Type B pancreatic cell (in vitro differentiated cells): Measurements from ENCODE around the gene UHRF2. TPM values are rescaled to one million over a fixed set of nuclear protein-coding genes. Genes with fewer than 3 reads are reported as not detected.

ENCODE experiments used
- DNase-seq: peaks from one replicate; pipeline ENCODE4 v3.0.0; 2021; ENCODE audit warnings: mixed read lengths; ENCODE audit not compliant: unreplicated experiment; ENCODE audit errors: extremely low spot score
- H3K27ac Mint-ChIP-seq: 2 replicates; pipeline ENCODE4 v1.8.0; 2021; ENCODE audit warnings: mild to moderate bottlenecking, mixed read lengths
- H3K27me3 Mint-ChIP-seq: 2 replicates; pipeline ENCODE4 v1.8.0; 2021; ENCODE audit warnings: mixed read lengths
- H3K36me3 Mint-ChIP-seq: 2 replicates; pipeline ENCODE4 v1.8.0; 2021; ENCODE audit warnings: mixed read lengths
- H3K4me1 Mint-ChIP-seq: one replicate; pipeline ENCODE4 v1.8.0; 2021; ENCODE audit warnings: mixed read lengths; ENCODE audit not compliant: unreplicated experiment
- H3K4me3 Mint-ChIP-seq: 2 replicates; pipeline ENCODE4 v1.8.0; 2021; ENCODE audit warnings: mild to moderate bottlenecking, mixed read lengths
- H3K9me3 Mint-ChIP-seq: 2 replicates; pipeline ENCODE4 v1.8.0; 2021; ENCODE audit warnings: mixed read lengths
- CTCF ChIP-seq: fragments of 200-600 bp; sonication (generic); conservative IDR thresholded peaks from 2 replicates; pipeline ENCODE4 v1.5.0; 2021; ENCODE audit warnings: antibody characterized with exemption, mild to moderate bottlenecking
- total RNA-seq: library from RNA; stranded (reverse); gene quantifications from 2 replicates; pipeline ENCODE4 v1.2.1, GENCODE V29; 2021; ENCODE audit warnings: low replicate concordance

The UHRF2 gene
- total RNA-seq, 1 donor from 2014 or later, result 61.0 TPM

- H3K27me3 Mint-ChIP-seq, result no peaks in the 10 kb centered on the region
- H3K27ac Mint-ChIP-seq, result no peak overlapping the region
- no peak overlapping the region for H3K4me3 Mint-ChIP-seq
- no peaks in the 10 kb centered on the region for H3K9me3 Mint-ChIP-seq
- H3K36me3 Mint-ChIP-seq, result peaks cover 17% of the 10 kb centered on the region
- DNase-seq, result no peak
- no peak for TF ChIP-seq CTCF
- peaks cover 10% of the 10 kb centered on the region for H3K4me1 Mint-ChIP-seq
Observed at GRCh38 chr9:6431038-6431437, 18.0 kb downstream of the UHRF2 start.

- DNase-seq, result no peak
- no peaks in the 10 kb centered on the region for H3K27me3 Mint-ChIP-seq
- H3K36me3 Mint-ChIP-seq, result peaks cover 24% of the 10 kb centered on the region
- no peaks in the 10 kb centered on the region for H3K9me3 Mint-ChIP-seq
- no peak for TF ChIP-seq CTCF
- no peak overlapping the region for H3K27ac Mint-ChIP-seq
- H3K4me1 Mint-ChIP-seq, result peaks cover 6% of the 10 kb centered on the region
- no peak overlapping the region for H3K4me3 Mint-ChIP-seq
Observed at GRCh38 chr9:6433410-6433809, 20.4 kb downstream of the UHRF2 start.

GRCh38 chr9:6439051-6439703 is 26.2 kb downstream of the UHRF2 start:
- Mint-ChIP-seq H3K36me3 (peaks cover 26% of the 10 kb centered on the region), H3K27ac (no peak overlapping the region), H3K4me1 (no peaks in the 10 kb centered on the region), H3K9me3 (no peaks in the 10 kb centered on the region), H3K4me3 (no peak overlapping the region), H3K27me3 (no peaks in the 10 kb centered on the region)
- TF ChIP-seq CTCF, result no peak
- no peak for DNase-seq

- Mint-ChIP-seq H3K27me3 (no peaks in the 10 kb centered on the region), H3K4me3 (no peak overlapping the region), H3K27ac (no peak overlapping the region), H3K9me3 (no peaks in the 10 kb centered on the region), H3K4me1 (no peaks in the 10 kb centered on the region), H3K36me3 (peaks cover 28% of the 10 kb centered on the region)
- TF ChIP-seq CTCF, result no peak
- DNase-seq, result no peak
Observed at GRCh38 chr9:6440405-6440804, 27.4 kb downstream of the UHRF2 start.

GRCh38 chr9:6441269-6441668 is 28.3 kb downstream of the UHRF2 start:
- TF ChIP-seq CTCF, result no peak
- Mint-ChIP-seq H3K4me1 (no peaks in the 10 kb centered on the region), H3K4me3 (no peak overlapping the region), H3K27me3 (no peaks in the 10 kb centered on the region), H3K9me3 (no peaks in the 10 kb centered on the region), H3K27ac (no peak overlapping the region), H3K36me3 (peaks cover 24% of the 10 kb centered on the region)
- DNase-seq, result no peak

GRCh38 chr9:6443661-6444060 is 30.7 kb downstream of the UHRF2 start:
- H3K27ac Mint-ChIP-seq, result no peak overlapping the region
- H3K27me3 Mint-ChIP-seq, result no peaks in the 10 kb centered on the region
- H3K36me3 Mint-ChIP-seq, result peaks cover 19% of the 10 kb centered on the region
- no peak for TF ChIP-seq CTCF
- no peak overlapping the region for H3K4me3 Mint-ChIP-seq
- DNase-seq, result no peak
- no peaks in the 10 kb centered on the region for H3K4me1 Mint-ChIP-seq
- no peaks in the 10 kb centered on the region for H3K9me3 Mint-ChIP-seq
